ENCODE results near the gene SORBS1. TPM values are rescaled to one million over a fixed set of nuclear protein-coding genes. Genes with fewer than 3 reads are reported as not detected.
A peak's percentile ranks its signal among the peaks of the same experiment; 100 is the strongest.

SORBS1 gene
- total and polyA plus RNA-seq, 2 experiments from 2014 or later: 11.0 to 20.6 TPM

DNA sequence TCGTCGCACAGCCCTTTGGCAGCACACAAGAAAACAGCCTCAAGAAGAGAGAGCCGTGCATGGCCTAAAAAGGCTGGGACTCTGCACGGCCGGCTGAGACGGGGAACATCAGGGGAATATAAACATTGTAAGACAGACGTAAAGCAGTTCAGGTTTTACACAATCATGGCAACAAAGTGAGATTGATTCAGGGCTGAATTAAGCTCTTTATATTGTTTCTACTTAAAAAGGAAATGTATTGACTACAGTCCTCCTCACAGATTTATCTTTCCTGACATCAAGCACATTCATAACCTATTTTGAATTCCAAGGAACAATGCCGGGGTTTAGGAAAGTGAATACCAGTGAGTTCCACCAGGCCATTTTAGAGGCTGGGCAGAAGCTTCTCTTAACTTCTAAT, 25.2 kb downstream of the SORBS1 start:
- peak in 1 of 2 donors; percentile 11 for DNase-seq (ENCODE audit: low read depth in 1 of 2, low spot score in 1 of 2)
- TF ChIP-seq, protein P1, sequence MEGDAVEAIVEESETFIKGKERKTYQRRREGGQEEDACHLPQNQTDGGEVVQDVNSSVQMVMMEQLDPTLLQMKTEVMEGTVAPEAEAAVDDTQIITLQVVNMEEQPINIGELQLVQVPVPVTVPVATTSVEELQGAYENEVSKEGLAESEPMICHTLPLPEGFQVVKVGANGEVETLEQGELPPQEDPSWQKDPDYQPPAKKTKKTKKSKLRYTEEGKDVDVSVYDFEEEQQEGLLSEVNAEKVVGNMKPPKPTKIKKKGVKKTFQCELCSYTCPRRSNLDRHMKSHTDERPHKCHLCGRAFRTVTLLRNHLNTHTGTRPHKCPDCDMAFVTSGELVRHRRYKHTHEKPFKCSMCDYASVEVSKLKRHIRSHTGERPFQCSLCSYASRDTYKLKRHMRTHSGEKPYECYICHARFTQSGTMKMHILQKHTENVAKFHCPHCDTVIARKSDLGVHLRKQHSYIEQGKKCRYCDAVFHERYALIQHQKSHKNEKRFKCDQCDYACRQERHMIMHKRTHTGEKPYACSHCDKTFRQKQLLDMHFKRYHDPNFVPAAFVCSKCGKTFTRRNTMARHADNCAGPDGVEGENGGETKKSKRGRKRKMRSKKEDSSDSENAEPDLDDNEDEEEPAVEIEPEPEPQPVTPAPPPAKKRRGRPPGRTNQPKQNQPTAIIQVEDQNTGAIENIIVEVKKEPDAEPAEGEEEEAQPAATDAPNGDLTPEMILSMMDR (IDR thresholded peaks at IDR 0.05; ENCODE audit: low read depth, low read length): no peak
- no peaks in the 10 kb centered on the region for H3K9me3 ChIP-seq (ENCODE audit: low read depth)
- peaks cover 34% of the 10 kb centered on the region for H3K4me1 ChIP-seq (ENCODE audit: low read depth)
- peak overlapping the region; percentile 82 for H3K27ac ChIP-seq
- H3K27me3 ChIP-seq: no peaks in the 10 kb centered on the region
- no peak overlapping the region for H3K4me3 ChIP-seq
- no peaks in the 10 kb centered on the region for H3K36me3 ChIP-seq

DNA sequence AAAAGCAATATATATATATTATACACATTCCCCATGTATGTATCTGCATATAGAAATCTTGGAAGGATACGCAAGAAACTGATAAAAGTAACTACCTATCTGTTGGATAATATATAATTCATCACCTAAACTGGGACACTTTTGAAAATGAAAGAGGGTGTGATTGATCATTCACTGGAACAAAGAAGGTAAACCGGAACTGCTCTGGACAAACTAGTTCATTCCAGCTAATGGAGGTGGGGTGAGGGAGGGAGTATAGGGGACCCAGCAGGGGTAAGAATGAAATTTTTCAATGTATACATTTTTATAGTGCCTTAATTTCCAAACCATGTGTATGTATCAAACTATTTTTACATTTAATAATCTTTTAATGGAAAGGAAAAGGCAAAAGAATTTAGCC, 25.6 kb downstream of the SORBS1 start:
- TF ChIP-seq, protein P1 (IDR thresholded peaks at IDR 0.05; ENCODE audit: low read depth, low read length): no peak
- Histone ChIP-seq H3K36me3 (no peaks in the 10 kb centered on the region), H3K4me3 (no peak overlapping the region), H3K4me1 (ENCODE audit: low read depth) (peaks cover 31% of the 10 kb centered on the region), H3K27ac (peak overlapping the region; percentile 82), H3K27me3 (no peaks in the 10 kb centered on the region), H3K9me3 (ENCODE audit: low read depth) (no peaks in the 10 kb centered on the region)
- no peak for DNase-seq (ENCODE audit: low read depth in 1 of 2, low spot score in 1 of 2)

DNA sequence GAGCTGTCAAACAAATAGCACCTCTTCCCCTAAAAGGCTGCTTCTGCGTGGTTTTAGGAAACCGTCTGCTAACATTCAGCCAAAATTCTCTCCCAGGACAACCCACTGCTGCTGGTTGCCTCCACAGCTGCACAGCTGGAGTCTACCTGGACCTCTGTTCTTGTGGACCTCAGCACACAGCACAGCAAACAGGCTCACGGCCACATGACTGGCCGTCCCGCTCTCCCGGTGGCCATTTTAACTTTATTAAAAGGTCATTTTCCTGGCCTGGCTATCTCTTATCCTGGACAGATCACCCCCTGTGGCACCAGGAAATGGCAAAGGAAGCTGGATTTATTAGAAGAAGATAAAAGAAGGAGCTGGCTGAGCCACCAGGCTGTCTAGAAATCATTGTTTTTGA, 27.6 kb downstream of the SORBS1 start:
- no peaks in the 10 kb centered on the region for H3K36me3 ChIP-seq
- no peak overlapping the region for H3K27ac ChIP-seq
- TF ChIP-seq, protein P1 (IDR thresholded peaks at IDR 0.05; ENCODE audit: low read depth, low read length): no peak

DNA sequence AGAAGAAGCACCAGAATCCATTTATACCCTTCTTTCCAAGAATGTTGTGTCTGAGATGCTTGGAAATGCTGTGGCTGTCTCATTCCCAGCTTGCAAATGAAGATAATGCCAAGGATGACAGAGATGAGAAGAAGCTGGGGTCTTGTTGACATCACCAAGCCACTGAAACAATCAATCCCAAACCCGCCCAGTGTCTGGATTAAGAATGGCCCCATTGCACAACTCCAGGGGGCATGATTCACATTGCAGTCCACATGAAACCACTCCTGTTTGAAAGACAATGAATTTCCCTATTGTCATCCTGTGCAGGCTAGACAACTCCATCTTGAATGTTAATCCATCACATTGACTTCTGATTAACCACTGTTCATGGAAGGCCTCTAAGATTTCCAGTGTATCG, 28.6 kb downstream of the SORBS1 start:
- Histone ChIP-seq H3K4me1 (ENCODE audit: low read depth) (peaks cover 36% of the 10 kb centered on the region), H3K9me3 (ENCODE audit: low read depth) (no peaks in the 10 kb centered on the region), H3K4me3 (no peak overlapping the region), H3K27ac (no peak overlapping the region), H3K27me3 (no peaks in the 10 kb centered on the region), H3K36me3 (no peaks in the 10 kb centered on the region)
- TF ChIP-seq, protein P1 (IDR thresholded peaks at IDR 0.05; ENCODE audit: low read depth, low read length): no peak
- DNase-seq (ENCODE audit: low read depth in 1 of 2, low spot score in 1 of 2): no peak

More for the DNA sequence above, 27.6 kb downstream of the SORBS1 start:
- H3K4me1 ChIP-seq (ENCODE audit: low read depth): peaks cover 36% of the 10 kb centered on the region
- H3K9me3 ChIP-seq (ENCODE audit: low read depth): no peaks in the 10 kb centered on the region
- no peak for DNase-seq (ENCODE audit: low read depth in 1 of 2, low spot score in 1 of 2)
- H3K4me3 ChIP-seq: no peak overlapping the region
- no peaks in the 10 kb centered on the region for H3K27me3 ChIP-seq

DNA sequence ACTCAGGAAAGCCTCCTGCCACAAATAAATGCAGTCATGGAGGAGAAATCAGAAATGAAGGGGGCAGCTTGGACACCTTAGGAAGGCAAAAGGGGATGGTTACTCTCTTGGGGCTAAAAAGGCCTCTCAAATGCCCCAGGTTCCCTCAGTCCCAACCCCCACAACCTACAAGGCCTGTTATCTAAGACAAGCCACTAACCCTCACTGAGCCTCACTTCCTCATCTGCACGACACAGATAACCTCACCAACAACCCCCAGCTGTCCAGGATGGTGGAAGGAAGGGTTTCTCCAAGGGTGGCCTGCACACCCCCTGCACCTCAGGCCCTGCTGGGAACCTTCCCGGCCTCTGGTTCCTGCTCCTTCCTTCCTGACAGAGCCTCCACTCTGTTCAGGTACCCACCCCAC, 29.2 kb downstream of the SORBS1 start:
- TF ChIP-seq, protein P1 (IDR thresholded peaks at IDR 0.05; ENCODE audit: low read depth, low read length): no peak

More for the DNA sequence above, 29.2 kb downstream of the SORBS1 start:
- Histone ChIP-seq H3K4me3 (no peak overlapping the region), H3K27me3 (no peaks in the 10 kb centered on the region), H3K36me3 (no peaks in the 10 kb centered on the region), H3K27ac (peak overlapping the region; percentile 6), H3K4me1 (ENCODE audit: low read depth) (peaks cover 34% of the 10 kb centered on the region), H3K9me3 (ENCODE audit: low read depth) (no peaks in the 10 kb centered on the region)
- DNase-seq (ENCODE audit: low read depth in 1 of 2, low spot score in 1 of 2): no peak
